K562 (cell line): ENCODE data around the gene PPP2R2D.

Experiments
- RCOR1 ChIP-seq, 2 experiments: IDR thresholded peaks; 2 replicates each; pipeline ENCODE4 v1.6.1; 2012; ENCODE audit warnings: low read depth in 2 of 2, low read length in 2 of 2, borderline replicate concordance in 1 of 2, improper control_type of control experiment in 1 of 2
- TF ChIP-seq, protein P1 (sequence below), 2 experiments: fragments of 450-650 bp; conservative IDR thresholded peaks; 2 replicates each; pipeline ENCODE4 v1.6.1; 2017; ENCODE audit warnings: mild to moderate bottlenecking in 2 of 2, moderate library complexity in 2 of 2

DNA sequence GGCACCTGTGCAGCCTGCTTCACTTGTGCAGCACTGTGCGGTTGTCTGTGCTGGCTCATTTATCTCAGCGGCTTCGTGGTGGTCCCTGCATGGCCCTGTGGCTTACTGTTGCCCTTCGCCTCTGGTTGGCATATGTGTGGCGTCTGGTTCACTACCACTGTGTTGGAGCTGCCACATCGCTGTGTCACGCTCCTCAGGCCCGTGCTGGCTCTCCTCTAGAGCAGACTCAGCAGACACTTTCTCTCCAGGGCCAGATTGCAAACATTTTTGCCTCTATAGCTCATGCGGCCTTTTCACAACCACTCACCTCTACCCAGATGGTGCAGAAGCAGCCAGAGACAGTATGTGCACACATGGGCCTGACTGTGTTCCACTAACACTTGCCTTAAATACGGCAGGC, 37.9 kb downstream of the PPP2R2D start:
- TF ChIP-seq, protein P1, sequence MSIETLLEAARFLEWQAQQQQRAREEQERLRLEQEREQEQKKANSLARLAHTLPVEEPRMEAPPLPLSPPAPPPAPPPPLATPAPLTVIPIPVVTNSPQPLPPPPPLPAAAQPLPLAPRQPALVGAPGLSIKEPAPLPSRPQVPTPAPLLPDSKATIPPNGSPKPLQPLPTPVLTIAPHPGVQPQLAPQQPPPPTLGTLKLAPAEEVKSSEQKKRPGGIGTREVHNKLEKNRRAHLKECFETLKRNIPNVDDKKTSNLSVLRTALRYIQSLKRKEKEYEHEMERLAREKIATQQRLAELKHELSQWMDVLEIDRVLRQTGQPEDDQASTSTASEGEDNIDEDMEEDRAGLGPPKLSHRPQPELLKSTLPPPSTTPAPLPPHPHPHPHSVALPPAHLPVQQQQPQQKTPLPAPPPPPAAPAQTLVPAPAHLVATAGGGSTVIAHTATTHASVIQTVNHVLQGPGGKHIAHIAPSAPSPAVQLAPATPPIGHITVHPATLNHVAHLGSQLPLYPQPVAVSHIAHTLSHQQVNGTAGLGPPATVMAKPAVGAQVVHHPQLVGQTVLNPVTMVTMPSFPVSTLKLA (conservative IDR thresholded peaks at IDR 0.05), result no peak
- no peak for TF ChIP-seq RCOR1 (IDR thresholded peaks at IDR 0.05; ENCODE audit: borderline replicate concordance in 1 of 2, low read depth in 2 of 2, low read length in 2 of 2)
